Measurements from ENCODE around the gene LANCL1. TPM values are rescaled to one million over a fixed set of nuclear protein-coding genes. Genes with fewer than 3 reads are reported as not detected.

LANCL1 gene
- total RNA-seq, 1 experiment from 2014 or later: 35.9 TPM

DNA sequence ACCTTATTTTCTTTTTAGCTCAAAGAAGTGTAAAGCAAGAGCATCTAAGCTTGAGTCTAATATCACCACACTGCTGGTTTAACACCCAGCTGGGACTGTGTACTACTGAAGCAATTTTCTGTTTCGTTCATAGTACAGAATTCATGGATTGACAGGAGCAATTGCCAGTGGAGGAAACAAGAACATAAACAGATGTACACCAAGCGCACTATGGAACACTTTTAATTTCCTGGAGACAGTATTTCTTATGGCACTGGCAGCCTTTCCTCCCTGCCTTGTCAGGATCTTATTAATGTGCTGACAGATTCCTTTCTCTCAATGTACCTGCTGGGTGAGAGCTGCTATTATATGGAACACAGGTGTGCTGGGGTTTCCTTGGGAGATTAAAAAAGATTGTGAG is 4.2 kb upstream of the LANCL1 start:
- H3K9me3 Mint-ChIP-seq: peaks cover 16% of the 10 kb centered on the region
- peaks cover 35% of the 10 kb centered on the region for H3K4me1 Mint-ChIP-seq
- no peak overlapping the region for H3K4me3 Mint-ChIP-seq
- no peaks in the 10 kb centered on the region; the same call in 1 of the 2 replicates for H3K27me3 Mint-ChIP-seq (ENCODE audit: low read depth)
- peaks cover 10% of the 10 kb centered on the region for H3K36me3 Mint-ChIP-seq
- TF ChIP-seq NFYB (CRISPR knock-in tag; conservative IDR thresholded peaks at IDR 0.05; ENCODE audit: low read depth) (no peak), TEAD4 (CRISPR knock-in tag; IDR thresholded peaks at IDR 0.05) (no peak), ZNF138 (CRISPR knock-in tag; conservative IDR thresholded peaks at IDR 0.05) (no peak), MYBL2 (CRISPR knock-in tag; IDR thresholded peaks at IDR 0.05) (no peak), ZBTB21 (CRISPR knock-in tag; IDR thresholded peaks at IDR 0.05; ENCODE audit: borderline replicate concordance) (no peak), SOX15 (CRISPR knock-in tag; IDR thresholded peaks at IDR 0.05) (no peak), SMAD3 (CRISPR knock-in tag; IDR thresholded peaks at IDR 0.05; ENCODE audit: borderline replicate concordance) (no peak), IRF2 (CRISPR knock-in tag; IDR thresholded peaks at IDR 0.05; ENCODE audit: borderline replicate concordance, low read depth) (no peak)
- TF ChIP-seq, protein P1, sequence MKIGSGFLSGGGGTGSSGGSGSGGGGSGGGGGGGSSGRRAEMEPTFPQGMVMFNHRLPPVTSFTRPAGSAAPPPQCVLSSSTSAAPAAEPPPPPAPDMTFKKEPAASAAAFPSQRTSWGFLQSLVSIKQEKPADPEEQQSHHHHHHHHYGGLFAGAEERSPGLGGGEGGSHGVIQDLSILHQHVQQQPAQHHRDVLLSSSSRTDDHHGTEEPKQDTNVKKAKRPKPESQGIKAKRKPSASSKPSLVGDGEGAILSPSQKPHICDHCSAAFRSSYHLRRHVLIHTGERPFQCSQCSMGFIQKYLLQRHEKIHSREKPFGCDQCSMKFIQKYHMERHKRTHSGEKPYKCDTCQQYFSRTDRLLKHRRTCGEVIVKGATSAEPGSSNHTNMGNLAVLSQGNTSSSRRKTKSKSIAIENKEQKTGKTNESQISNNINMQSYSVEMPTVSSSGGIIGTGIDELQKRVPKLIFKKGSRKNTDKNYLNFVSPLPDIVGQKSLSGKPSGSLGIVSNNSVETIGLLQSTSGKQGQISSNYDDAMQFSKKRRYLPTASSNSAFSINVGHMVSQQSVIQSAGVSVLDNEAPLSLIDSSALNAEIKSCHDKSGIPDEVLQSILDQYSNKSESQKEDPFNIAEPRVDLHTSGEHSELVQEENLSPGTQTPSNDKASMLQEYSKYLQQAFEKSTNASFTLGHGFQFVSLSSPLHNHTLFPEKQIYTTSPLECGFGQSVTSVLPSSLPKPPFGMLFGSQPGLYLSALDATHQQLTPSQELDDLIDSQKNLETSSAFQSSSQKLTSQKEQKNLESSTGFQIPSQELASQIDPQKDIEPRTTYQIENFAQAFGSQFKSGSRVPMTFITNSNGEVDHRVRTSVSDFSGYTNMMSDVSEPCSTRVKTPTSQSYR (CRISPR knock-in tag; IDR thresholded peaks at IDR 0.05): no peak
- TF ChIP-seq, protein P2, sequence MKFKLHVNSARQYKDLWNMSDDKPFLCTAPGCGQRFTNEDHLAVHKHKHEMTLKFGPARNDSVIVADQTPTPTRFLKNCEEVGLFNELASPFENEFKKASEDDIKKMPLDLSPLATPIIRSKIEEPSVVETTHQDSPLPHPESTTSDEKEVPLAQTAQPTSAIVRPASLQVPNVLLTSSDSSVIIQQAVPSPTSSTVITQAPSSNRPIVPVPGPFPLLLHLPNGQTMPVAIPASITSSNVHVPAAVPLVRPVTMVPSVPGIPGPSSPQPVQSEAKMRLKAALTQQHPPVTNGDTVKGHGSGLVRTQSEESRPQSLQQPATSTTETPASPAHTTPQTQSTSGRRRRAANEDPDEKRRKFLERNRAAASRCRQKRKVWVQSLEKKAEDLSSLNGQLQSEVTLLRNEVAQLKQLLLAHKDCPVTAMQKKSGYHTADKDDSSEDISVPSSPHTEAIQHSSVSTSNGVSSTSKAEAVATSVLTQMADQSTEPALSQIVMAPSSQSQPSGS (CRISPR knock-in tag; IDR thresholded peaks at IDR 0.05; ENCODE audit: borderline replicate concordance, low read depth): no peak
- TF ChIP-seq, protein P3, sequence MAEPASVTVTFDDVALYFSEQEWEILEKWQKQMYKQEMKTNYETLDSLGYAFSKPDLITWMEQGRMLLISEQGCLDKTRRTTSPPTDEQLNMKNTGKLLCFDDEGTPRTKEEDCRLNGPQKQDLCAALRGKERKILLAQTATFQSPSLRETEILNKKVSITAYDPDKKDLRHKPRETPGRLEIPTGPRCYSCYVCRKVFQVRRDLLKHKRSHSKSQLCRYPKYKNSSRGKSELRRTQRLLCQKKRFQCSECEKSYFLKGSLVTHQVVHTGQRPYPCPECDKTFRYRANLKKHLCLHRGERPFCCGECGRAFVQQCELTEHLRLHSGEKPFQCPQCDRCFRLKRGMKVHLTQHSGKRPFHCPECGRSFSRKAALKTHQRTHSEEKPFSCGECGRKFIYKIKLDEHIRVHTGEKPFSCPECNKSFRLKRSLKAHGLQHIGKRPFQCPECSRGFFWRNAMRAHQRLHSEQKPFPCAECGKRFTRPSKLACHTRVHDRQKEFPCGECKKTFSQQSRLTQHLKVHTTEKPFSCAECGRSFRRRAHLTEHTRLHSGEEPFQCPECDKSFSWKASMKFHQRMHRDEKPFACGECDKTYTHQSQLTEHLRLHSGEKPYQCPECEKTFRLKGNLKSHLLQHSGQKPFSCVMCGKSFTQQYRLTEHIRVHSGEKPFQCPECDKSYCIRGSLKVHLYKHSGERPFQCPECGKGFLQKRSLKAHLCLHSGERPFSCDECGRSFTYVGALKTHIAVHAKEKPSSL (CRISPR knock-in tag; conservative IDR thresholded peaks at IDR 0.05): no peak
- TF ChIP-seq, protein P4, sequence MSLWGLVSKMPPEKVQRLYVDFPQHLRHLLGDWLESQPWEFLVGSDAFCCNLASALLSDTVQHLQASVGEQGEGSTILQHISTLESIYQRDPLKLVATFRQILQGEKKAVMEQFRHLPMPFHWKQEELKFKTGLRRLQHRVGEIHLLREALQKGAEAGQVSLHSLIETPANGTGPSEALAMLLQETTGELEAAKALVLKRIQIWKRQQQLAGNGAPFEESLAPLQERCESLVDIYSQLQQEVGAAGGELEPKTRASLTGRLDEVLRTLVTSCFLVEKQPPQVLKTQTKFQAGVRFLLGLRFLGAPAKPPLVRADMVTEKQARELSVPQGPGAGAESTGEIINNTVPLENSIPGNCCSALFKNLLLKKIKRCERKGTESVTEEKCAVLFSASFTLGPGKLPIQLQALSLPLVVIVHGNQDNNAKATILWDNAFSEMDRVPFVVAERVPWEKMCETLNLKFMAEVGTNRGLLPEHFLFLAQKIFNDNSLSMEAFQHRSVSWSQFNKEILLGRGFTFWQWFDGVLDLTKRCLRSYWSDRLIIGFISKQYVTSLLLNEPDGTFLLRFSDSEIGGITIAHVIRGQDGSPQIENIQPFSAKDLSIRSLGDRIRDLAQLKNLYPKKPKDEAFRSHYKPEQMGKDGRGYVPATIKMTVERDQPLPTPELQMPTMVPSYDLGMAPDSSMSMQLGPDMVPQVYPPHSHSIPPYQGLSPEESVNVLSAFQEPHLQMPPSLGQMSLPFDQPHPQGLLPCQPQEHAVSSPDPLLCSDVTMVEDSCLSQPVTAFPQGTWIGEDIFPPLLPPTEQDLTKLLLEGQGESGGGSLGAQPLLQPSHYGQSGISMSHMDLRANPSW (CRISPR knock-in tag; conservative IDR thresholded peaks at IDR 0.05; ENCODE audit: low read depth): no peak
- TF ChIP-seq, protein P5, sequence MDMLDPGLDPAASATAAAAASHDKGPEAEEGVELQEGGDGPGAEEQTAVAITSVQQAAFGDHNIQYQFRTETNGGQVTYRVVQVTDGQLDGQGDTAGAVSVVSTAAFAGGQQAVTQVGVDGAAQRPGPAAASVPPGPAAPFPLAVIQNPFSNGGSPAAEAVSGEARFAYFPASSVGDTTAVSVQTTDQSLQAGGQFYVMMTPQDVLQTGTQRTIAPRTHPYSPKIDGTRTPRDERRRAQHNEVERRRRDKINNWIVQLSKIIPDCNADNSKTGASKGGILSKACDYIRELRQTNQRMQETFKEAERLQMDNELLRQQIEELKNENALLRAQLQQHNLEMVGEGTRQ (CRISPR knock-in tag; IDR thresholded peaks at IDR 0.05): no peak
- TF ChIP-seq, protein P6, sequence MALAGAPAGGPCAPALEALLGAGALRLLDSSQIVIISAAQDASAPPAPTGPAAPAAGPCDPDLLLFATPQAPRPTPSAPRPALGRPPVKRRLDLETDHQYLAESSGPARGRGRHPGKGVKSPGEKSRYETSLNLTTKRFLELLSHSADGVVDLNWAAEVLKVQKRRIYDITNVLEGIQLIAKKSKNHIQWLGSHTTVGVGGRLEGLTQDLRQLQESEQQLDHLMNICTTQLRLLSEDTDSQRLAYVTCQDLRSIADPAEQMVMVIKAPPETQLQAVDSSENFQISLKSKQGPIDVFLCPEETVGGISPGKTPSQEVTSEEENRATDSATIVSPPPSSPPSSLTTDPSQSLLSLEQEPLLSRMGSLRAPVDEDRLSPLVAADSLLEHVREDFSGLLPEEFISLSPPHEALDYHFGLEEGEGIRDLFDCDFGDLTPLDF (CRISPR knock-in tag; IDR thresholded peaks at IDR 0.05): no peak
- CTCF ChIA-PET: interaction anchor here (1.9 kb wide), 1 partner anchor 22 kb away, joined by 8 read pairs; no protein-coding TSS in a partner anchor
- H3K27ac Mint-ChIP-seq: no peak overlapping the region
- ATAC-seq: no peak
- no peak for DNase-seq (ENCODE audit: low spot score)
- POLR2A ChIA-PET: no interaction called here
